IPS-NIHi11 (cell line): ENCODE measurements around the gene DEDD.
A peak's percentile ranks its signal among the peaks of the same experiment; 100 is the strongest.

ENCODE experiments used
- DNase-seq: peaks from one replicate; pipeline ENCODE4 v3.0.0; 2012; ENCODE audit warnings: mixed read lengths, low spot score

The DEDD gene

GRCh38 chr1:161132410-161133219 is at the start of gene DEDD:
TSS of gene DEDD (minus strand) at chr1:161132667. CDS start at chr1:161124462, 8,205 bp downstream.
- peak; percentile 92 for DNase-seq

GRCh38 chr1:161182214-161182613 is 49.7 kb upstream of the DEDD start:
- no peak for DNase-seq

GRCh38 chr1:161180639-161181038 is 48.2 kb upstream of the DEDD start:
- DNase-seq = peak; percentile 26

GRCh38 chr1:161179698-161180097 is 47.2 kb upstream of the DEDD start:
- DNase-seq = no peak

GRCh38 chr1:161177936-161178244 is 45.4 kb upstream of the DEDD start:
- no peak for DNase-seq

GRCh38 chr1:161177112-161177935 is 44.9 kb upstream of the DEDD start, which contains the start of gene B4GALT3:
TSS of gene B4GALT3 (minus strand) at chr1:161177507. CDS start at chr1:161176060, 1,447 bp downstream.
- DNase-seq = peak; percentile 99

GRCh38 chr1:161176468-161177111 is 44.1 kb upstream of the DEDD start:
- DNase-seq = peak; percentile 14

GRCh38 chr1:161175771-161176453 is 43.4 kb upstream of the DEDD start:
- DNase-seq = no peak

- no peak for DNase-seq
Measured at GRCh38 chr1:161174911-161175310, 42.4 kb upstream of the DEDD start.

GRCh38 chr1:161173711-161174110 is 41.2 kb upstream of the DEDD start:
- DNase-seq = no peak

GRCh38 chr1:161172776-161173376 is 40.4 kb upstream of the DEDD start:
- no peak for DNase-seq

GRCh38 chr1:161172349-161172748 is 39.9 kb upstream of the DEDD start:
- DNase-seq = no peak

GRCh38 chr1:161171696-161172095 is 39.2 kb upstream of the DEDD start:
- DNase-seq = no peak

GRCh38 chr1:161171191-161171590 is 38.7 kb upstream of the DEDD start:
- DNase-seq = no peak

- DNase-seq = no peak
Measured at GRCh38 chr1:161168906-161169305, 36.4 kb upstream of the DEDD start.

GRCh38 chr1:161166669-161167548 is 34.4 kb upstream of the DEDD start:
- peak; percentile 38 for DNase-seq

- peak; percentile 92 for DNase-seq
Measured at GRCh38 chr1:161165742-161166668, 33.5 kb upstream of the DEDD start, which contains the start of gene PPOX. TSS of gene PPOX (plus strand) at chr1:161166426. CDS start at chr1:161166848, 422 bp downstream.

GRCh38 chr1:161164901-161165610 is 32.6 kb upstream of the DEDD start:
- no peak for DNase-seq

GRCh38 chr1:161163793-161164192 is 31.3 kb upstream of the DEDD start:
- no peak for DNase-seq
